Panc1 (cell line): ENCODE data around the gene LBR. TPM values are rescaled to one million over a fixed set of nuclear protein-coding genes. Genes with fewer than 3 reads are reported as not detected.

ENCODE experiments used
- ATAC-seq: fragments of 200-7000 bp; cut with Tn5 transposase; 2 replicates; pipeline ENCODE4 v1.9.1; 2020; ENCODE audit warnings: mild to moderate bottlenecking, moderate library complexity
- BruUV-seq: library from RNA; stranded (reverse); fragments of 400-500 nt; replicated peaks from 2 replicates; lab custom pipeline; 2021; lab: Mats Ljungman, UMichigan
- CTCF ChIA-PET: fragments of 300-600 bp; sonication (Branson Sonifier 250); formaldehyde crosslinking; loops from one replicate; lab custom pipeline; 2022; ENCODE audit warnings: antibody characterized with exemption; lab: Charles Lee
- POLR2A ChIA-PET: fragments of 300-600 bp; sonication (Branson Sonifier 250); formaldehyde crosslinking; loops from one replicate; lab custom pipeline; 2022; ENCODE audit warnings: antibody characterized with exemption; lab: Charles Lee
- DNase-seq: peaks from one replicate; pipeline ENCODE4 v3.0.0-alpha.2; 2010; ENCODE audit warnings: low read depth, low spot score
- H3K27ac ChIP-seq: 2 replicates; pipeline ENCODE4 v1.5.1; 2011; ENCODE audit warnings: mild to moderate bottlenecking, low read length, inconsistent platforms
- H3K27me3 ChIP-seq: fragments of 200-500 bp; sonication (Bioruptor generic); 2 replicates; pipeline ENCODE4 v1.6.0; 2014; ENCODE audit warnings: low read length, inconsistent platforms; ENCODE audit not compliant: control insufficient read depth, insufficient read depth
- H3K36me3 ChIP-seq: fragments of 200-500 bp; sonication (Bioruptor generic); 2 replicates; pipeline ENCODE4 v1.5.1; 2014; ENCODE audit warnings: inconsistent platforms, mild to moderate bottlenecking, low read length, moderate library complexity; ENCODE audit not compliant: control insufficient read depth, insufficient read depth
- H3K4me1 ChIP-seq: 2 replicates; pipeline ENCODE4 v1.5.1; 2011; ENCODE audit warnings: inconsistent platforms, mild to moderate bottlenecking, low read length, moderate library complexity; ENCODE audit not compliant: control insufficient read depth, insufficient read depth
- H3K4me3 ChIP-seq, 2 experiments: 2 replicates each; pipeline ENCODE4 v1.5.1; 2011 to 2012; ENCODE audit warnings: low read depth in 2 of 2, low read length in 2 of 2, mild to moderate bottlenecking in 2 of 2, inconsistent platforms in 1 of 2, moderate library complexity in 1 of 2
- H3K9me3 ChIP-seq: fragments of 200-500 bp; sonication (Bioruptor generic); 2 replicates; pipeline ENCODE4 v1.5.1; 2014; ENCODE audit warnings: low read depth, mild to moderate bottlenecking, inconsistent platforms, low read length, moderate library complexity; ENCODE audit not compliant: control insufficient read depth, insufficient read depth
- POLR2AphosphoS5 ChIP-seq: IDR thresholded peaks from 2 replicates; pipeline ENCODE4 v1.6.1; 2012; ENCODE audit warnings: mild to moderate bottlenecking, low read depth, low read length, moderate library complexity
- SIN3A ChIP-seq: IDR thresholded peaks from 2 replicates; pipeline ENCODE4 v1.6.1; 2012; ENCODE audit warnings: low read depth, mild to moderate bottlenecking, low read length, moderate library complexity, borderline replicate concordance; ENCODE audit not compliant: insufficient read depth
- TCF7L2 ChIP-seq: IDR thresholded peaks from 2 replicates; pipeline ENCODE4 v1.6.1; 2011; ENCODE audit warnings: mild to moderate bottlenecking, low read depth, low read length, inconsistent platforms
- in situ Hi-C: cut with HindIII; loops from 2 replicates; pipeline ENCODE4 v1.10.0; 2016; ENCODE audit warnings: low sequenced_read_pairs, low pct_unique_long_range_greater_than_20kb
- intact Hi-C: fragments of 100-400 bp; cut with micrococcal nuclease; formaldehyde crosslinking; loops from one replicate; pipeline ENCODE4 v1.10.0; 2022; ENCODE audit not compliant: unreplicated experiment
- total RNA-seq: library from RNA; stranded (reverse); gene quantifications from one replicate; pipeline ENCODE4 v1.2.1, GENCODE V29; 2021; ENCODE audit not compliant: unreplicated experiment
- TF ChIP-seq, protein P1 (sequence below): fragments of 450-650 bp; IDR thresholded peaks from 2 replicates; pipeline ENCODE4 v1.5.1; 2017; ENCODE audit warnings: mild to moderate bottlenecking
- TF ChIP-seq, protein P2 (sequence below), 2 experiments: IDR thresholded peaks; 2 replicates each; pipeline ENCODE4 v1.6.1; 2011 to 2012; ENCODE audit warnings: low read depth in 2 of 2, control low read depth in 1 of 2, low read length in 1 of 2, mild to moderate bottlenecking in 1 of 2, moderate library complexity in 1 of 2; ENCODE audit not compliant: insufficient read depth in 1 of 2

Gene LBR
- total RNA-seq, 1 experiment from 2014 or later: 58.2 TPM

DNA sequence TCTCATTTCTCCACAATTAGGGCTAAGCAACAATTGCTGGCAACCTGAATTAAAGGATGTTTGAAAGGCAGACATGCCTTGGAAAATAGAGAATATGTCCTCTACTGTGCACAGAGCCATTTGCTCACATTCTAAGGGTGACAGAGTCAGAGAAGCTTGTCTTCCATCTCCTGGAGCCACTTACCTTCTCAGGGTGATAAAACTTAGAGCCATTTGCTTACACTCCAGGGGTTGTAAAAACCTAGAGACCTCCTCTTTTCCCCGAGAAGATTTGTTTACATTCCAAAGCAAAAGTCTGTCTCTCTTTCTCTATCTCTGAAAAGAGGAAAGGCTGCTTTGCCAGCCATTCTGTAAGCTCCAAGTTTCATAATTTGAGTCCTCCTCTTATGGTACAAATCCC is 61.3 kb downstream of the LBR start:
- TF ChIP-seq SIN3A: no peak
- TF ChIP-seq, protein P1, sequence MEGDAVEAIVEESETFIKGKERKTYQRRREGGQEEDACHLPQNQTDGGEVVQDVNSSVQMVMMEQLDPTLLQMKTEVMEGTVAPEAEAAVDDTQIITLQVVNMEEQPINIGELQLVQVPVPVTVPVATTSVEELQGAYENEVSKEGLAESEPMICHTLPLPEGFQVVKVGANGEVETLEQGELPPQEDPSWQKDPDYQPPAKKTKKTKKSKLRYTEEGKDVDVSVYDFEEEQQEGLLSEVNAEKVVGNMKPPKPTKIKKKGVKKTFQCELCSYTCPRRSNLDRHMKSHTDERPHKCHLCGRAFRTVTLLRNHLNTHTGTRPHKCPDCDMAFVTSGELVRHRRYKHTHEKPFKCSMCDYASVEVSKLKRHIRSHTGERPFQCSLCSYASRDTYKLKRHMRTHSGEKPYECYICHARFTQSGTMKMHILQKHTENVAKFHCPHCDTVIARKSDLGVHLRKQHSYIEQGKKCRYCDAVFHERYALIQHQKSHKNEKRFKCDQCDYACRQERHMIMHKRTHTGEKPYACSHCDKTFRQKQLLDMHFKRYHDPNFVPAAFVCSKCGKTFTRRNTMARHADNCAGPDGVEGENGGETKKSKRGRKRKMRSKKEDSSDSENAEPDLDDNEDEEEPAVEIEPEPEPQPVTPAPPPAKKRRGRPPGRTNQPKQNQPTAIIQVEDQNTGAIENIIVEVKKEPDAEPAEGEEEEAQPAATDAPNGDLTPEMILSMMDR: no peak
- TF ChIP-seq POLR2AphosphoS5: no peak
- TF ChIP-seq TCF7L2: no peak
- TF ChIP-seq, protein P2, sequence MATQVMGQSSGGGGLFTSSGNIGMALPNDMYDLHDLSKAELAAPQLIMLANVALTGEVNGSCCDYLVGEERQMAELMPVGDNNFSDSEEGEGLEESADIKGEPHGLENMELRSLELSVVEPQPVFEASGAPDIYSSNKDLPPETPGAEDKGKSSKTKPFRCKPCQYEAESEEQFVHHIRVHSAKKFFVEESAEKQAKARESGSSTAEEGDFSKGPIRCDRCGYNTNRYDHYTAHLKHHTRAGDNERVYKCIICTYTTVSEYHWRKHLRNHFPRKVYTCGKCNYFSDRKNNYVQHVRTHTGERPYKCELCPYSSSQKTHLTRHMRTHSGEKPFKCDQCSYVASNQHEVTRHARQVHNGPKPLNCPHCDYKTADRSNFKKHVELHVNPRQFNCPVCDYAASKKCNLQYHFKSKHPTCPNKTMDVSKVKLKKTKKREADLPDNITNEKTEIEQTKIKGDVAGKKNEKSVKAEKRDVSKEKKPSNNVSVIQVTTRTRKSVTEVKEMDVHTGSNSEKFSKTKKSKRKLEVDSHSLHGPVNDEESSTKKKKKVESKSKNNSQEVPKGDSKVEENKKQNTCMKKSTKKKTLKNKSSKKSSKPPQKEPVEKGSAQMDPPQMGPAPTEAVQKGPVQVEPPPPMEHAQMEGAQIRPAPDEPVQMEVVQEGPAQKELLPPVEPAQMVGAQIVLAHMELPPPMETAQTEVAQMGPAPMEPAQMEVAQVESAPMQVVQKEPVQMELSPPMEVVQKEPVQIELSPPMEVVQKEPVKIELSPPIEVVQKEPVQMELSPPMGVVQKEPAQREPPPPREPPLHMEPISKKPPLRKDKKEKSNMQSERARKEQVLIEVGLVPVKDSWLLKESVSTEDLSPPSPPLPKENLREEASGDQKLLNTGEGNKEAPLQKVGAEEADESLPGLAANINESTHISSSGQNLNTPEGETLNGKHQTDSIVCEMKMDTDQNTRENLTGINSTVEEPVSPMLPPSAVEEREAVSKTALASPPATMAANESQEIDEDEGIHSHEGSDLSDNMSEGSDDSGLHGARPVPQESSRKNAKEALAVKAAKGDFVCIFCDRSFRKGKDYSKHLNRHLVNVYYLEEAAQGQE (IDR thresholded peaks at IDR 0.05; ENCODE audit: insufficient read depth in 1 of 2, low read depth in 2 of 2, low read length in 1 of 2): no peak
- H3K4me3 ChIP-seq: no peak overlapping the region
- ChIA-PET CTCF (no interaction called here), POLR2A (no interaction called here)
- in situ Hi-C loops: no loop called here
- no peak overlapping the region for H3K27ac ChIP-seq
- intact Hi-C loops: no loop called here
- no TSS peak for BruUV-seq
- no peaks in the 10 kb centered on the region for H3K36me3 ChIP-seq
- DNase-seq (no peak), ATAC-seq (no peak)
- no peaks in the 10 kb centered on the region; the same call in 1 of the 2 replicates for H3K27me3 ChIP-seq
- H3K9me3 ChIP-seq: no peaks in the 10 kb centered on the region
- no peaks in the 10 kb centered on the region for H3K4me1 ChIP-seq

DNA sequence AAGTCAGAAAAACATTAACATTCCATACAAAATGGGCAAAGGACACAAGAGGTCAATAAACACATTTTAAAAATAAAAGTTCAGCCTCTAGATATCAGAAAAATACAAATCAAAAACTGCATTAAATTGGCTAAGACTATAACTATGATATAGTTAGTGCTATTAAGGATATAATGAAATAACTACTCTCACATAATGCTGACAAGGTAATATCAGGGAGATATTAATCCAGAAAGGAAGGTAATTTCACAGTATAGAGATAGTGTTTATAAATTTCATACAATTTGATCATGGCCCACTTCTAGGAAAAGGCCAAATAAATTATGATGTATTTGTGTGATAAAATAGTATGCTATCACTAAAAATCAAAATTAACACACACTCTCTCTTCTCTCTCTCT is 61.8 kb downstream of the LBR start:
- H3K4me3 ChIP-seq: no peak overlapping the region
- no peaks in the 10 kb centered on the region for H3K4me1 ChIP-seq
- H3K36me3 ChIP-seq: no peaks in the 10 kb centered on the region
- BruUV-seq: no TSS peak
- H3K27me3 ChIP-seq: no peaks in the 10 kb centered on the region; the same call in 1 of the 2 replicates
- in situ Hi-C loops: no loop called here
- intact Hi-C loops: no loop called here
- ChIA-PET POLR2A (no interaction called here), CTCF (no interaction called here)
- DNase-seq: no peak
- no peaks in the 10 kb centered on the region for H3K9me3 ChIP-seq
- TF ChIP-seq, protein P1: no peak
- TF ChIP-seq TCF7L2: no peak
- TF ChIP-seq, protein P2 (IDR thresholded peaks at IDR 0.05; ENCODE audit: insufficient read depth in 1 of 2, low read depth in 2 of 2, low read length in 1 of 2): no peak
- no peak for TF ChIP-seq POLR2AphosphoS5
- TF ChIP-seq SIN3A: no peak
- ATAC-seq: no peak
- H3K27ac ChIP-seq: no peak overlapping the region
